NK-92 treated with Interleukin-12 subunit alpha and Interleukin-12 subunit beta, amount 100 ng/mL, for 24 hours (cell line): ENCODE measurements around the gene FXYD7.

ENCODE experiments used
- DNase-seq: peaks from one replicate; lab custom pipeline; 2025; lab: John Stamatoyannopoulos, UW

The FXYD7 gene

DNA sequence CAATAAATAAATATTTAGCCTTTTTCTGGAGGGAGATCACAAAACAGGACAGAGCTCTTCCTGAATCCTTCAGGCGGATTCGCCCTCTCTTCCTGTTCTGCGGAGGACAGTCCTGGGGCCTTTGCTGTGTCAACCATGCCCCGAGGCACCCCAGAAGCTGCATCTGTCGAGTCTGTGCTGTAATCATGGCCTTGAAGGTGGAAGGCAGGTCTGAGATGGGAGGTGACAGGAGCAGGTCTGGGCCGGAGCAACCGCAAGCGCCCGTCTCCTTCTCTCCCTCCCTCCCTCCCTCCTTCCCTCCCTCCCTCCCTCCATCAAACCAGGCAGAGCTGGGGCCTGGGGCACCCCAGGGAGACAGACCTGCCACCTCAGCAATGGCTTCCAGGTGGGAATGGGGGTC lies 32.1 kb upstream of the FXYD7 start:
- DNase-seq, result no peak

DNA sequence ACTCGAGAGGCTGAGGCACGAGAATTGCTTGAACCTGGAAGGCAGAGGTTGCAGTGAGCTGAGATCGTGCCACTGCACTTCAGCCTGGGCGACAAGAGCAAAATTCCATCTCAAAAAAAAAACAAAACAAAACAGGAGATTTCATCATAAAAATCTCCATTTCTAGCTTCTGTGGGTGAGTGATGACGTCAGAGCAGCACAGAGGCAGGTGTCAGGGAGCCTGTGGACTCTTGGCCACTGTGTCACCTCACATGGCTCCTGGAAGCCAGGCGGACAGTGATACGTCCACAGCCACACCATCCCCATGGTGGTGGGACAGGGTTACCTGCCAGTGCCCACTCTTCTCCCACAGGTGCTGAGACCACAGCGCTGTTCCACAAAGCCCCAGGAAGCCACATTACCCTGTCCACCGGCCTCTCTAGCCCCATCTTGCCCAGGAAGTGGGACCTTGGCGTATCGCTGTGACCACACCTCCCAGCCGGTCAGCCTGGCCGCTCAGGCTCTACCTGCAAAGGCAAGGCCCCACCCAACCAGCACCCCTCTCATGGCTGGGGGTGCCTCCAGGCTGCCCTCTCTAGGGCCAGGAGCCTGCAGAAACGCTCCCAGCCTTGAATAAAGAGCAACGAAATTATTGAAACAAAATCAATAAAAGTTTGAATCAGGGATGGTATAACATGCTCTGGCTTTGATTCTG lies 29.9 kb upstream of the FXYD7 start:
- DNase-seq, result no peak

DNA sequence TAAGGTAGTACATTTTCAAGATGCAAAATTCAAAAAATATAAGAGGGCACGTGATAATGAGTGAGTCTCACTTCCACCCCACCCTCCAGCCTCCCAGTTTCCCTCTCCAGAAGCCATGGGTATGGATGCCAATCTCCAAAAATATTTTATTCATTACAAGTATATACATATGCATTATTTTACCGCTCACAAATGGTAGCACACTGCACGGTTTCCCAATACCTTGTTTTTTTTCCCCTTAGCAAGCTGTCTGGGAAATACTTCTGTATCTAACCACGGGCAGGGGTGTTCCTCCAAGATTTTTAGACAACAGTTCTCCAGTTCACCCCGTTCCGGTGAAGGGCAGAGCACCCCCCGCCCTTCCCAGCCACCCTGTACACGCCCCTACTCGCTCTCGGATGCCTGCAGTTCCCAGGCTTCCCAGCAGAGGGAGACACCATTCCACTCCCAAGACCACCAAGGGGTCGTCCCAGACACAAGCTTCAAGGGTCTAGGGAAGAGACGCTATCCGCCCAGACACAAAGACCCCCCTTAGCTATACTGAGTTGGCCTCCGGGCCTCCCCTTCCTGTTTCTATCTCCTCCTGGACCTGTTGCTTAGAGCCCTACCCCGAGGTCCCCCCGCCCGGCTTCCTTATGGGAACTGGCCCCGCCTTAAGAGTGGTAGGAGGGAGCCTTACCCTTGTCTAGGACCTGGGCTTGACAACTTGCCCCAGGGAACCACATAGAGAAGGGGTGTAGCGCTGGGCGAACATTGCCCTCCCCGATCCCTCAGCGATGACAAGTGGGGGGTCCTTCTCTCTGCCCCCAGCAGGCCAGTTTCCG lies 28.5 kb upstream of the FXYD7 start:
- no peak for DNase-seq

DNA sequence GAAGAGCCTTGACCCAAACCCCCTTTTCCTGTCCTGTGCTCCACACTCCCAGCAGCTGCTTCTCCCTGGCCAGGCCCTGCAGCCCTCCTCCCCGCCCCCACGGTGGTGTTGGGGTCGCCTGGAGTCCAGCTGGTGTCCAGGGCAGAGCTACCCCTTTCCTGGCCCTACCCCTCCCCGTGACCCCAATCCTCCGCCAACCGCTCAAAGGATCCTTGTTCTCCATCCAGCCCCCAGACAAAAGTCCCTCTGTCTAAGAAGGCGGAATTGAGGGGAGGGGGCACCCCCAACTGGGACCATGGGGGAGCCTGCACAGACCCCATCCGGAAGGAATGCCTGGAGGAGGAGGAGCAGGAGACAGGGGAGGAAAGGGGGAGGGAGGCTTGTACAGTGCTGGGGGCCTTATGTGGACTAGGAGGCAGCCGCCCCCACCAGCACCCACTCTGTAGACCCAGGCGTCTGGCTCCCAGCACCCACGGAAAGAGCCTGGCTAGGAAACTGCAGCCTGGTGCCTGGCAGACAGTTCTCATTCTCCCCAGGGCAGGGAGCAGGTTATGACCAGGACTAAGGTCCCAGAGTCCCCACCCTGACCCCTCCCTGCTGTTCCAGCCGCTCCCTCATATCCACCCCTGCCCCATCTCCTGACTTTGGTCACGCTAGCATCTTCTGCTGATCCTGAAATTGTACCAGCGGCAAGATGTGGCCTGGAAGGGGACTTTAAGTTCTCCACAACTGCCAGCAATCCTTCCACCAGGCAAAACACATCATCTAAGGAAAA lies 27.7 kb upstream of the FXYD7 start, which contains the start of gene FXYD3:
FXYD3 (plus strand) TSS at position 647 of the 775 bp plus-strand sequence. CDS start 3,554 bp downstream, outside the sequence.
- DNase-seq, result no peak

DNA sequence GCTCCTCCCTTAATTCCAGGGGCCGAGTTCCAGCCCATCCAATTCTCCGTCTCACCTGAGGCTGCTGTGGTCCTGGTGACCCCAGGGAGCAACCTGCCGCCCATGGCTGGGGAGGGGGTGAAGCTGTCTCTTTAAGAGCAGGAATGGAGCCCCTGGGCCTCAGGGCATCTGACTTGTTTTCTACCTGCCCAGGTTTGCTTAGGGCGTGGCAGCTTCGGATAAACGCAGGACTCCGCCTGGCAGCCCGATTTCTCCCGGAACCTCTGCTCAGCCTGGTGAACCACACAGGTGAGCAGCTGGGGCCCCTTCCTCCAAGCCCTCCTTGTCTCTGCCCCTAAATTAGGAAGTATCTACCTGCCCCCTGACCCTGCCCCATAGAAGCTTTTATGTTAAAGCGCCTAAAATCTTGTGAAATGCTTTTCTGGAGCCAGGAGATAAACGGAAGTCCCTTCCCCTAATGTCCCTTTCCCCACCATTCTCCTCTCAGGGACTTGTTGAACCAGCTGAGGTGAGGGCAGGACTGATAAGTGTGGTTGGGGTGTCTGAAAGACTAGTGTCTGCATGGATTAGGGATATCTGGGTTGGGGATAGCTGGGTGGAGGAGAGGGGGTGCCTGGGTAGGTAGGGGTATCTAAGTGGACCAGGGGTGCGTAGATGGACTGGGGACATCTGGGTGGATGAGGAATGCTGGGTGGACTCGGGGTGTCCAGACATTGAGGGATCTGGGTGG lies 26.8 kb upstream of the FXYD7 start:
- DNase-seq, result no peak

DNA sequence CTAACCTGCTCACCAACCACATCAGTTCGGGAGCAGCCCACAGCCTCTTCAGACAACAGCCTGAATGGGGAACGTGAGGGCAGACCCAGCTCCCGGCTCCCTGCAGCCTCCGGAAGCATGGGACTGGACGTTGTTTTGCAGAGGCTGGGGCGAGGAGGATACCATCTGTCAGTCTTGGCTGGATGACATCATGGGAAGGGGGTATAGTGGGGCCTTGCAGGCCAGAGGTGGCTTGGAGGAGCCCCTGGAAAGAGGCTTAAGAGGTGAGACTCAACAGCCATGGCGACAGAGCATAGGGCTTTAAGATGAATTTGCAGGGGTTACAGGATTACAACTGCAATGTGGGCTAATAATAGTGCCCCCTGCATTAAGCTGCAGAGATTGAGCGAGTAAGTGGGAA lies 25.9 kb upstream of the FXYD7 start:
- DNase-seq, result no peak

DNA sequence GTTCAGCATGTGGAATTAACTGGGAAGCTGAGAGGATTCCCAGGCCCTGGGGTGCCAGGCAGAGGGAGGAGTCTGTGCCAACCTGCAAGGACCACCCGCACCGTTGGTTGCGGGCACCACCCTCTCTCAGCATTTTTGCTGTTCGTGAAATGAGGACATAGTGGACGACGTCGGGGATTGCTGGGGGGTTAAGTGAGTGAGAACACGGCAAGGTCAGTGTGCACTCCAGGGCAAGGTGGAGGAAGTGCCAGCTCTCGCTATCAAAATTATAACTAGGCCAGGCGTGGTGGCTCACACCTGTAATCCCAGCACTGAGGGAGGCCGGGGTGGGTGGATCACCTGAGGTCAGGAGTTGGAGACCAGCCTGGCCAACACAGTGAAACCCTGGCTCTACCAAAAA lies 25.3 kb upstream of the FXYD7 start:
- no peak for DNase-seq

DNA sequence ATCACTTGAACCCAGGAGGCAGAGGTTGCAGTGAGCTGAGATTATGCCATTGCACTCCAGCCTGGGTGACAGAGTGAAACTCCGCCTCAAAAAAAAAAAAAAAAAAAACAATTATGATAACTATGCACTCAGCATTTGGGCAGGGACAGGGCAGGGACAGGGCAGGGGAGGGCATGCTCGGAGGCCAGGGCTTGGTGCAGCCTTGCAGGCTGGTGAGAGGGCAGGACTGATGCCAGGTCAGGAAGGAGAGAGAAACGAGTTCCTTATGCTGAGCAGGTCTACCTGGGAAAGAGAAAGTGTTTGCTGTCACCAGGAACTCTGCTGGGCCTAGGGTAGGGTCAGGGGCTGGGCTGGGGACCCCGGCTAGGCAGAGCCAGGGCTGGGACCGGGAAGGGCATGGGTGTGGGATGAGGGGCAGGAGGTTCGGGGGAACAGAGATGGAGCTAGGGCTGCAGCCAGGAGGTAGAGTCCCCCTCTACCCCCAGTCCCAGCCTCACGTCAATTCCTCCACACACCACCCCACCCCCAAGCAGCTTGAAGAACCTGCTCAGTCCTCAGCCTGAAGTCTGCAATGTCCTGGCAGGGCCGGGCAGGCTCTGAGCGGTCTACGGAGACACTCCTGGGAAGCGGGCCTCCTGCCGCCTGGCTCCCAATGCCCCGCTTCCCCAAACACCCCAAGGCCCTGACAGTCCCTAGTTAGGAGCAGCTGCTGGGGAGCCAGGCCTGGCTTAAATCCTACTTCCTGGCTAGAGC lies 24.6 kb upstream of the FXYD7 start:
- no peak for DNase-seq

DNA sequence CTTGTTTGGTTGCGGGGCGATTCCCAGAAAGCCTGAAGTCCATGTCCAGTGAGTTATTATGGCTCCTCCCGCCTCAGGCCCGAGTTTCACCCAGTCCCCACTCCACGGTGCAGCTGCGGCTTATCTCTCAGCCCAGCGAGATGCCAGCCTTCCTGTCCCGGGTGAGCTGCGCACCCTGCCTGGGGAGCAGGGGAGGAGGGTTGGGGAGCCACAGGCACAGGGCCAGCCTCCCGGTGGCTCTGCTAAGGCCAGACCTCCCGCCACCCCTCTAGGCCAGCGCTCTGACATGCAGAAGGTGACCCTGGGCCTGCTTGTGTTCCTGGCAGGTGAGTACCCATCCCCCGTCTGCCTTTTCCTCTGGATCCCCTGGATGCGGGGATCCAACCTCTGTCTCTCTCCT lies 24.0 kb upstream of the FXYD7 start:
- DNase-seq, result no peak

DNA sequence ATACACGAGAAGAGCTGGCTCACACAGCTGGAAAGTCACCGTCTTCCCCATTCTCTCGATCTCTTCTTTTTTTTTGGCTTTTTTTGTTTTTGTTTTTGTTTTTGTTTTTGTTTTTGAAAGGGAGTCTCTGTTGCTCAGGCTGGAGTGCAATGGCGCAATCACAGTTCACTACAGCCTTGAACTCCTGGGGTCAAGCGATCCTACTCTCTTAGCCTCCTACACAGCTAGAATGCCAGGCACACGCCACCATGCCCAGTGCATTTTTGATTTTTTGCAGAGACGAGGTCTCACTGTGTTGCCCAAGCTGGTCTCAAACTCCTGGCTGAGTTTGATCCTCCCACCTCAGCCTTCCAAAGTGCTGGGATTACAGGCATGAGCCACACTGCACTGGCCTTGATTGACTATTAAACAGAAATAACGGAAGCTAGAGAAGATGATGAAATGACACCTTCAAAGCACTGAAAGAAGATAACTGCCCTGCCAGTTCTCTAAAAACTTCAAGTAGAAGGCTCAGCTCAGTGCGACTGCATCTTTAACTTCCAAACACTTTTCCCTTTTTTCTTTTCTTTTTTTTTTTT lies 23.4 kb upstream of the FXYD7 start:
- DNase-seq, result no peak

DNA sequence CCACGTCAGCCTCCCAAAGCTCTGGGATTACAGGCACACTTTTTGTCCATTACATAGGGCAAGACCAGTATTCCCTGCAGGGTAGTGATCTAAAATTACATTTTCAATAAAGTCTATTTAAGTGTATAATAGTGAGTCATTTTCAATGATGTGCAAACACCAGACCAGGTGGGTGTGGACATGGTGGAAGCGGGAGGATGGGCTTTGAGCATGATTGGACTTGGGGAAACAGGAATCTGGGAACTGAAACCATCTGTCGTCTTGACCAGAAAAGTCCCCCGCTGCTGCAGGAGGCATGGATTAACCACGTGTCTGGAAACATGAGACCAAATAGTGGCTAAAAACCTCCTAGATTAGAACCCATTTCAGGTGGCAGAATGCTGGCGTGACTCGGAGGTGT lies 22.6 kb upstream of the FXYD7 start:
- DNase-seq, result no peak

DNA sequence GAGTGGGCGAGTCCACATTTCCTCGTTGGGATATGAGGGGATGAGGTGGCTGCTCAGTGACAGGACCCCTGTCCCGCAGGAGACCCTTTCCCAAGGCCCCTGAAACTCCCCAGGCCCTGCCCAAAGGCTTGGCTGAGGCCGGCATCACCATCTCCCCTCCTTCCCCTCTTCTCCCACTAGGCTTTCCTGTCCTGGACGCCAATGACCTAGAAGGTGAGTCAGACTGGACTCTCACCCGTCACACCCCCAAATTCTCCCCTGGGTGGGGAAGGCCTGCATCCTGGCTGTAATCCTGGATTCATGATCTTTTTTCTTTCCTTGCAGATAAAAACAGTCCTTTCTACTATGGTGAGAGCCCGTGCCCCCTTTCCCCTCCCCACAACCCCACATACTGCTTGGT lies 22.2 kb upstream of the FXYD7 start:
- DNase-seq, result no peak

DNA sequence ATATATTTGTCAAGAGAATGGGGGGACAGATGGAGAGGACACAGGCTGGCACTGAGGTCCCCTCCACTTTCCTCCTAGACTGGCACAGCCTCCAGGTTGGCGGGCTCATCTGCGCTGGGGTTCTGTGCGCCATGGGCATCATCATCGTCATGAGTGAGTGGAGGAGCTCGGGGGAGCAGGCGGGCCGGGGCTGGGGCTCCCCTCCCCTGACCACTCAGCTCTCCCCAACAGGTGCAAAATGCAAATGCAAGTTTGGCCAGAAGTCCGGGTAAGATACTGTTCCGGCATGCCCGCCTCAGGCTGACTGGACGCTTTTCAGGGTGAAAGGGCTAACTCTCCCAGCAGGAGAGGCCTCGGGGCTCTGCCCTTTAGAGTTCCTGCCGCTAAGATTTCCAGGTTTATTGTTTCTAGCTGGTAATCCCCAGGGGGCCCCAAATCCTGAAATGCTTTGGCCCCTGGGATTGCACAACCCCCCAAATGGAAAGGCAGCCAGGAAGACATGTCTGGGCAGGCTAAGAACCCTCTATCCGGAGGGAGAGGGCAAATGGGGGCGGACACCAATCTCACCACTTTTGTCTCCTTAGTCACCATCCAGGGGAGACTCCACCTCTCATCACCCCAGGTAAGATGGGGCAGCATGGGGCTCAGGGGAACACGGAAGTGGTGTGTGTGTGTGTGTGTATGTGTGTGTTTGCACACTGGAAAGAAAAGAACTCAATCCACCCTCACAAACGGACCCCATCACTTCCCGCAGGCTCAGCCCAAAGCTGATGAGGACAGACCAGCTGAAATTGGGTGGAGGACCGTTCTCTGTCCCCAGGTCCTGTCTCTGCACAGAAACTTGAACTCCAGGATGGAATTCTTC lies 20.1 kb upstream of the FXYD7 start:
- no peak for DNase-seq

DNA sequence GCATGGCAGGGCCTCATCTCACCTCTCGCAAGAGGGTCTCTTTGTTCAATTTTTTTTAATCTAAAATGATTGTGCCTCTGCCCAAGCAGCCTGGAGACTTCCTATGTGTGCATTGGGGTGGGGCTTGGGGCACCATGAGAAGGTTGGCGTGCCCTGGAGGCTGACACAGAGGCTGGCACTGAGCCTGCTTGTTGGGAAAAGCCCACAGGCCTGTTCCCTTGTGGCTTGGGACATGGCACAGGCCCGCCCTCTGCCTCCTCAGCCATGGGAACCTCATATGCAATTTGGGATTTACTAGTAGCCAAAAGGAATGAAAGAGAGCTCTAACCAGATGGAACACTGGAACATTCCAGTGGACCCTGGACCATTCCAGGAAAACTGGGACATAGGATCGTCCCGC lies 19.5 kb upstream of the FXYD7 start:
- no peak for DNase-seq

DNA sequence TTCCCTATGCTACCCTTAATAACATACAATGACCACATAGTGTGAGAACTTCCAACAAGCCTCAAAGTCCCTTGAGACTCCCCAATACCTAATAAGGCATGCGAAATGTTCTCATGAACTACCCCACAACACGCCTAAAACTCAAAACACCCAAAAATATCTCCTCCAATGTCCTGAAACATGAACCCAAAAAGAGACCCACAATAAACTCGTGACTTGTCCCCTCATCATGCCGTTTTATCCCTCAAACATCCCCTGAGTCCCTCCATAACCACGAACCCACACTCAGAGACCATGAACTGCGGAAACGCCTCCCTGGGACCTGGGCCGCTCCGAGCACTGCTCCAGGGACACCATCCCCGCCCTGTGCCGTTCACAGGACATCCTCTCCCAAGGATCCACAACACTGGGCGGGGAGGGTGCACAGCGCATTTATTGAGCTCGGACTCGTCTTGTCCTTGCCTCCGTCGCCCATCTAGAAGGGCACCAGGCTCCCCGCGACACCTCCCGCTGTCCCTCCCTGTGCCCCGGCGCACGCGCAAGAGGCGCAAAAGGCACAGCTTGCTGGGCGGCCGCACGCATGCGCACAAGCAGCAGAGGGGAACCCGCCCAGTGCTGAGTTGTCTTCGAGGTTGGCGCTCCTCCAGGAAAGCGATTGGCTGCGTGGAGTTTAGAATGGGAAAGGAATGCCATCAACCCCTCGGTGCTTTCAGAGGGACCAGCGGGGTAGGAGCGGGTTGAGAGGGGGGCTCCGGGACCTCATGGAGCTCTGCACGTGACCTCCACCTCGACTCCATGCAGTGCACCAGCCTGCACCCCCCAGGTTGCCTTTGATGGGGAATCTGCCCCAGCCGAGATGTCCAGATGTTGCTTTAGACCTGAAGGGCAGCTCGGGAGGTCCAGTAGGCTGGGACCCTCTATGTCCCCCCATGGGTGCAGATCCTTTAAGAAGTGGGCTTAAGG lies 18.7 kb upstream of the FXYD7 start:
- DNase-seq, result no peak

DNA sequence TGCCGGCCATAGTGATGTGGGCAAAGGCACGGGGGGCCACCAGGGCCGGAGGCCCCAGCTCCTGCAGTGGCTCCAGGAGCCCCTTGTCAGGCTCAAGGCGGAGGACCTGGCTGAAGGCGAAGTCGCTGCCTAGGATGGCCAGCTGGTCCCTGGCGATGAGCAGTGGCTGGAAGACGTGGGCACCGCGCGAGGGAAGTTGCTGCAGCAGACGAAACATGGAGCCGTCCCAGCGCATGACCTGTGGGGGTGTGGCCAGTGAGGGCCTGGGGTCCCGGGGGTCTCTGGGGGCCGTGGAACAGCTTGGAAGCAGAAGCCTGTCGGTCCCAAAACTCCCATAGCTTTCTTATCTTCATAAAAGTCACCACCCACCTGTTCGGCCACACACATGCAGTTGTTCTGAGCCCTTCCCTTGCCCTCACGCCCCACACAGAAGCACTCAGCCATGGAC lies 17.8 kb upstream of the FXYD7 start:
- no peak for DNase-seq

DNA sequence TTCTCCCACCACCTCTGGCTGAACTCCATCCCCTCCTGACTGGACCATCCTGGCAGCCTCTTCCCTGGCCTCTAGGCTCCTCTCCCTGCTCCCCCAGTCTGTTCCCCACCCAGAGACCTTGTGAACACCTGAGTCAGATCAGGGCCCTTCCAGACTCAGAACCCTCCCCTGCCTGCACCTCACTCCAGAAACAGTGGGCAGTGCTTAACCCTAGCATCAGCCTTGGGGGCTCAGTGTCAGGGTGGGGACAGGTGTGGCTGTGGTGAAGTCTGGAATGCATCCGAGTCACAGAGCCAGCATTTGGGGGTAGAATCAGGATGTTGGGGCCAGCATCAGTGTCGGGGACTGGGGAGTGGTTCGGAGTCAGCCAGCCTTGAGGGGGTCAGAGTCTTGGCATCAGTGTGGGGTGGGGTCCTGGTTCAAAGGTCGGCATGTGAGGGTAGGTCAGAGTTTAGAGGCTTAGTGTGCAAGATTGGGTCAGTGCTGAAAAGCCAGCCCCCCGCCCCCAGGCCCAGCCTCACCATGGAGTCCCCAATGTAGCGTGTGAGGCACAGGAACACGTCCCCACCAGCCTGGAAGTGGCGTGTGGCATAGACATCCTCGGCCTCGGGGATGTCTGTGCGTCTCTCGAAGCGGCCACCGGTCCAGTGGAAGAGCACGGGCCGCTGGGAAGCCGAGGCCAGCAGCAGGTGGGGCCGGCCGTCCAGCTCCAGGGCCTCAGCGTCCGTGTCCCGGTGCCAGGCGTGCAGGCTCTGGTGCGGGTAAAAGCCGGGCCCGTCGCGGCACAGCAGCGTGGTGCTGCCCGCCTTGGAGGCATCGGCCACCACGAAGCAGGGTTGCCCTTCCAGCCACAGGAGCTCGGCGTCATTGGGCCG lies 17.1 kb upstream of the FXYD7 start:
- DNase-seq, result no peak

DNA sequence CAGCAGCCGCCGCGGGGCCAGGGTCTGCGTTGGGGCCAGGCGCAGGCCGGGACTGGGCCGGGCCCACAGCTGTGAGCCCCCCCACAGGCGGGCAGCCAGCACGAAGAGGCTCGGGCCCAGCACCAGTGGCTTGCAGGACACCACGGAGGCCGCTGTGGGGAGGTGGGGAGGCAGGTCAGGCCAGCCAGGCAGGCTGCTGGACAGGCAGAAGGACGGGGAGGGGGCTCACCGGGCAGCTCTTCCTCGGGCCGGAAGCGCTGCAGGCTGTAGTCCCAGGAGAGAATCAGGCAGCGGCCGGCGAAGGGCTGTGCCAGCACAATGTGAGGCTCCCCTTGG lies 16.5 kb upstream of the FXYD7 start:
- no peak for DNase-seq
